GM23338 (cell line): ENCODE data around the gene KCNG3. TPM values are rescaled to one million over a fixed set of nuclear protein-coding genes. Genes with fewer than 3 reads are reported as not detected.

Source experiments
- ATAC-seq: fragments of 200-7000 bp; cut with Tn5 transposase; 3 replicates; pipeline ENCODE4 v1.9.1; 2020
- DNase-seq: peaks from one replicate; pipeline ENCODE4 v3.0.0-alpha.2; 2015; ENCODE audit warnings: low spot score
- H2AFZ ChIP-seq: fragments of 200-600 bp; sonication (generic); 2 replicates; pipeline ENCODE4 v1.8.0; 2016; ENCODE audit warnings: antibody characterized with exemption, mild to moderate bottlenecking, moderate library complexity
- H3F3A ChIP-seq: fragments of 200-600 bp; sonication (generic); replicated peaks from 2 replicates; pipeline ENCODE4 v1.8.0; 2017; ENCODE audit warnings: antibody characterized with exemption, mixed run types, low read depth
- H3K27ac ChIP-seq: fragments of 200-600 bp; sonication (generic); 2 replicates; pipeline ENCODE4 v1.6.1; 2016; ENCODE audit warnings: low read depth
- H3K27me3 ChIP-seq: fragments of 200-600 bp; sonication (generic); 2 replicates; pipeline ENCODE4 v1.8.0; 2016; ENCODE audit warnings: mild to moderate bottlenecking, mixed run types, moderate library complexity; ENCODE audit not compliant: insufficient read depth
- H3K36me3 ChIP-seq: fragments of 200-600 bp; sonication (generic); 2 replicates; pipeline ENCODE4 v1.8.0; 2016; ENCODE audit warnings: mild to moderate bottlenecking; ENCODE audit not compliant: insufficient read depth
- H3K4me1 ChIP-seq: fragments of 200-600 bp; sonication (generic); 2 replicates; pipeline ENCODE4 v1.8.0; 2016; ENCODE audit warnings: mild to moderate bottlenecking, moderate library complexity; ENCODE audit not compliant: insufficient read depth
- H3K4me2 ChIP-seq: fragments of 200-600 bp; sonication (generic); 2 replicates; pipeline ENCODE4 v1.7.1; 2017; ENCODE audit warnings: mixed run types
- H3K4me3 ChIP-seq: fragments of 200-600 bp; sonication (generic); 2 replicates; pipeline ENCODE4 v1.6.1; 2016; ENCODE audit warnings: mixed run types
- H3K79me2 ChIP-seq: fragments of 200-600 bp; sonication (generic); replicated peaks from 2 replicates; pipeline ENCODE4 v1.8.0; 2017; ENCODE audit warnings: mild to moderate bottlenecking; ENCODE audit not compliant: insufficient read depth
- H3K9me2 ChIP-seq: fragments of 200-600 bp; sonication (generic); 2 replicates; pipeline ENCODE4 v1.8.0; 2017; ENCODE audit not compliant: insufficient read depth
- H4K20me1 ChIP-seq: fragments of 200-600 bp; sonication (generic); replicated peaks from 2 replicates; pipeline ENCODE4 v1.8.0; 2017; ENCODE audit warnings: mild to moderate bottlenecking; ENCODE audit not compliant: insufficient read depth
- H3K27ac Mint-ChIP-seq: 2 replicates; pipeline ENCODE4 v1.8.0; 2020; ENCODE audit warnings: inconsistent platforms, mild to moderate bottlenecking, moderate library complexity, mixed read lengths
- H3K27me3 Mint-ChIP-seq: 3 replicates; pipeline ENCODE4 v1.8.0; 2022; ENCODE audit warnings: low read depth, mild to moderate bottlenecking, moderate library complexity, mixed read lengths, inconsistent platforms; ENCODE audit not compliant: insufficient read depth, poor library complexity
- H3K36me3 Mint-ChIP-seq: 3 replicates; pipeline ENCODE4 v1.8.0; 2021; ENCODE audit warnings: low read depth, mild to moderate bottlenecking, inconsistent platforms, moderate library complexity, mixed read lengths
- H3K4me1 Mint-ChIP-seq: 3 replicates; pipeline ENCODE4 v1.8.0; 2020; ENCODE audit warnings: mild to moderate bottlenecking, inconsistent platforms, mixed read lengths
- H3K4me3 Mint-ChIP-seq: 3 replicates; pipeline ENCODE4 v1.8.0; 2021; ENCODE audit warnings: moderate library complexity, mild to moderate bottlenecking, inconsistent platforms, mixed read lengths
- H3K9me3 Mint-ChIP-seq: 3 replicates; pipeline ENCODE4 v1.8.0; 2020; ENCODE audit warnings: moderate library complexity, mild to moderate bottlenecking, inconsistent platforms, mixed read lengths
- EZH2phosphoT487 ChIP-seq: fragments of 200-600 bp; sonication (generic); IDR thresholded peaks from one replicate; pipeline ENCODE4 v1.8.1; 2018; ENCODE audit warnings: antibody characterized with exemption; ENCODE audit not compliant: unreplicated experiment
- POLR2AphosphoS5 ChIP-seq: IDR thresholded peaks from 2 replicates; pipeline ENCODE4 v1.6.1; 2016; ENCODE audit warnings: antibody characterized with exemption, low read depth
- REST ChIP-seq: IDR thresholded peaks from one replicate; pipeline ENCODE4 v1.6.1; 2018; ENCODE audit warnings: antibody characterized with exemption; ENCODE audit not compliant: unreplicated experiment
- ZNF462 ChIP-seq: fragments of 250-450 bp; sonication (Bioruptor Pico); IDR thresholded peaks from 2 replicates; pipeline ENCODE4 v1.5.0; 2020; ENCODE audit warnings: mild to moderate bottlenecking, moderate library complexity
- long read RNA-seq: library from polyadenylated mRNA; unstranded; transcript quantifications from one replicate; pipeline ENCODE4 v2.0.0, GENCODE V29; 2020; ENCODE audit not compliant: unreplicated experiment
- polyA plus RNA-seq: library from polyadenylated mRNA; unstranded; fragments of >200 nt; fragmentation: Nextera tagmentation; extraction: Ambion mirVana; gene quantifications from 2 replicates; pipeline ENCODE4 v1.2.1, GENCODE V29; 2016
- total RNA-seq: library from RNA; depleted of rRNA; stranded (reverse); fragments of >200 nt; shearing (Covaris generic); gene quantifications from 2 replicates; pipeline ENCODE4 v1.2.3, GENCODE V29; 2014; rRNA removed

Gene KCNG3
- total RNA-seq (33.8 and 36.2 TPM in 2 replicates), polyA plus RNA-seq (2.2 and 2.5 TPM in 2 replicates)
- long read RNA-seq, partial matches to known transcripts = 0 of 1 reads
- long read RNA-seq, other reads (novel, unspliced or antisense) = 1 of 1 reads

- TF ChIP-seq REST = no peak
- TF ChIP-seq ZNF462 (CRISPR knock-in tag) = no peak
- TF ChIP-seq EZH2phosphoT487 = no peak
- peak; percentile 52; the same call in 1 of the 2 replicates for TF ChIP-seq POLR2AphosphoS5
These were observed at the start of gene KCNG3 for GRCh38 chr2:42493468-42494354. KCNG3 (minus strand) TSS chr2:42493982; CDS start chr2:42493501, 481 bp downstream.

More at GRCh38 chr2:42493468-42494354, at the start of gene KCNG3:
- H3K4me1 ChIP-seq = peaks cover 46% of the 10 kb centered on the region
- no peaks in the 10 kb centered on the region for H3K9me3 Mint-ChIP-seq
- H3K4me3 Mint-ChIP-seq = peak within 1 kb of the TSS; percentile 94
- peaks cover 42% of the 10 kb centered on the region for H3K4me1 Mint-ChIP-seq
- peak within 1 kb of the TSS; percentile 94 for H3K4me2 ChIP-seq
- H3K4me3 ChIP-seq = peak within 1 kb of the TSS; percentile 74
- H4K20me1 ChIP-seq = peaks cover 25% of the 10 kb centered on the region
- peaks cover 20% of the 10 kb centered on the region for H3K27me3 ChIP-seq
- peaks cover 18% of the 10 kb centered on the region for H3K27me3 Mint-ChIP-seq
- H3K9me2 ChIP-seq = no peaks in the 10 kb centered on the region
- DNase-seq (peak; percentile 89), ATAC-seq (peak; percentile 68)
- peak within 1 kb of the TSS; percentile 79 for H2AFZ ChIP-seq
- H3K79me2 ChIP-seq = peaks cover 45% of the 10 kb centered on the region
- peaks cover 7% of the 10 kb centered on the region; the same call in 2 of the 3 replicates for H3K36me3 Mint-ChIP-seq
- no peak within 1 kb of the TSS for H3K27ac ChIP-seq
- H3K27ac Mint-ChIP-seq = peak within 1 kb of the TSS; percentile 91
- no peaks in the 10 kb centered on the region for H3K36me3 ChIP-seq
- H3F3A ChIP-seq = peaks cover 12% of the 10 kb centered on the region
